Naive thymus-derived CD4-positive, alpha-beta T cell (primary cell): ENCODE measurements around the gene MORN1. TPM values are rescaled to one million over a fixed set of nuclear protein-coding genes. Genes with fewer than 3 reads are reported as not detected.
A peak's percentile ranks its signal among the peaks of the same experiment; 100 is the strongest.

ENCODE experiments used
- ATAC-seq: fragments of 150-1000 bp; cut with Tn5 transposase; 2 replicates; pipeline ENCODE4 v1.10.0; 2021; ENCODE audit warnings: mild to moderate bottlenecking, moderate library complexity
- CTCF ChIA-PET: fragments of 350-600 bp; sonication (Branson Sonifier 250); formaldehyde crosslinking; loops from one replicate; lab custom pipeline; 2021; ENCODE audit warnings: antibody characterized with exemption; lab: Charles Lee
- POLR2A ChIA-PET: fragments of 350-600 bp; sonication (Branson Sonifier 250); formaldehyde crosslinking; loops from one replicate; lab custom pipeline; 2021; ENCODE audit warnings: antibody characterized with exemption, inconsistent platforms; lab: Charles Lee
- DNase-seq, 9 donors: peaks; one replicate each; pipeline versions ENCODE4 v3.0.0 to v3.0.0-alpha.2; 2020 to 2022; ENCODE audit warnings: mixed read lengths in 1 of 9
- H3K27ac ChIP-seq: one replicate; pipeline ENCODE4 v1.7.0; 2013; ENCODE audit warnings: mild to moderate bottlenecking, low read depth, low read length, moderate library complexity
- H3K27me3 ChIP-seq, 2 donors: one replicate each; pipeline ENCODE4 v1.7.0; 2013; ENCODE audit warnings: low read length in 2 of 2, mild to moderate bottlenecking in 2 of 2, moderate library complexity in 2 of 2; ENCODE audit not compliant: control insufficient read depth in 2 of 2, insufficient read depth in 2 of 2
- H3K36me3 ChIP-seq, 3 experiments: 1 replicate in 2 of 3; 2 replicates in 1 of 3; pipeline ENCODE4 v1.7.0; 2013; ENCODE audit warnings: low read length in 3 of 3, mild to moderate bottlenecking in 3 of 3, moderate library complexity in 1 of 3; ENCODE audit not compliant: insufficient read depth in 3 of 3, control insufficient read depth in 2 of 3
- H3K4me1 ChIP-seq, 2 donors: one replicate each; pipeline ENCODE4 v1.7.0; 2013; ENCODE audit warnings: low read length in 2 of 2, mild to moderate bottlenecking in 2 of 2, moderate library complexity in 1 of 2; ENCODE audit not compliant: control insufficient read depth in 2 of 2, insufficient read depth in 2 of 2
- H3K4me3 ChIP-seq: 2 replicates; pipeline ENCODE4 v1.7.0; 2013; ENCODE audit warnings: mild to moderate bottlenecking, low read length
- H3K9me3 ChIP-seq, 3 experiments: 1 replicate in 2 of 3; 2 replicates in 1 of 3; pipeline ENCODE4 v1.7.0; 2013; ENCODE audit warnings: low read length in 3 of 3; ENCODE audit not compliant: control insufficient read depth in 2 of 3
- H3K27ac Mint-ChIP-seq, 9 donors: one replicate each; pipeline ENCODE4 v1.8.0; 2020 to 2022; ENCODE audit warnings: mixed read lengths in 9 of 9, mild to moderate bottlenecking in 8 of 9, moderate library complexity in 5 of 9, inconsistent platforms in 2 of 9
- H3K27me3 Mint-ChIP-seq, 5 donors: one replicate each; pipeline ENCODE4 v1.8.0; 2021 to 2022; ENCODE audit warnings: mixed read lengths in 5 of 5, mild to moderate bottlenecking in 1 of 5
- H3K36me3 Mint-ChIP-seq, 5 donors: one replicate each; pipeline ENCODE4 v1.8.0; 2020 to 2022; ENCODE audit warnings: mixed read lengths in 5 of 5, mild to moderate bottlenecking in 3 of 5, inconsistent platforms in 1 of 5
- H3K4me1 Mint-ChIP-seq, 7 donors: one replicate each; pipeline ENCODE4 v1.8.0; 2020 to 2022; ENCODE audit warnings: mixed read lengths in 7 of 7, mild to moderate bottlenecking in 3 of 7, inconsistent platforms in 1 of 7
- H3K4me3 Mint-ChIP-seq, 10 donors: one replicate each; pipeline ENCODE4 v1.8.0; 2020 to 2022; ENCODE audit warnings: mild to moderate bottlenecking in 10 of 10, mixed read lengths in 10 of 10, moderate library complexity in 6 of 10, inconsistent platforms in 2 of 10
- H3K9me3 Mint-ChIP-seq, 11 donors: one replicate each; pipeline ENCODE4 v1.8.0; 2020 to 2022; ENCODE audit warnings: mixed read lengths in 11 of 11, mild to moderate bottlenecking in 4 of 11, inconsistent platforms in 1 of 11, moderate library complexity in 1 of 11
- intact Hi-C, 2 donors: fragments of 100-400 bp; cut with micrococcal nuclease; formaldehyde crosslinking; loops; one replicate each; pipeline ENCODE4 v1.15.1; 2023
- polyA plus RNA-seq, 2 donors: library from polyadenylated mRNA; unstranded; fragments of 300-500 nt; fragmentation: Illumina TruSeq; gene quantifications; one replicate each; pipeline ENCODE4 v1.2.3, GENCODE V29; 2021
- total RNA-seq, 6 experiments: library from RNA in 5 of 6; stranded (reverse) in 5 of 6; gene quantifications; 1 replicate in 5 of 6; 2 replicates in 1 of 6; pipeline ENCODE4 v1.2.3 and lab custom pipeline; 2021 to 2026

Gene MORN1
- total and polyA plus RNA-seq, 7 experiments from 2014 or later: 5.0 to 16.4 (median 9.2) TPM

GRCh38 chr1:2379733-2380404 lies 11.5 kb downstream of the MORN1 start:
- no peaks in the 10 kb centered on the region for H3K27me3 ChIP-seq
- H3K4me1 ChIP-seq: peaks cover 6 to 7% of the 10 kb centered on the region in 2 donors
- no peaks in the 10 kb centered on the region for H3K36me3 Mint-ChIP-seq
- POLR2A ChIA-PET: no interaction called here
- H3K4me3 ChIP-seq: no peak overlapping the region
- H3K36me3 ChIP-seq: no peaks in the 10 kb centered on the region
- H3K9me3 Mint-ChIP-seq: no peaks in the 10 kb centered on the region
- H3K9me3 ChIP-seq: no peaks in the 10 kb centered on the region
- H3K27ac Mint-ChIP-seq: peak overlapping the region in 1 of 9 donors; percentile 44
- no peak overlapping the region for H3K4me3 Mint-ChIP-seq
- DNase-seq (peak in 1 of 9 donors; percentile 4), ATAC-seq (no peak)
- intact Hi-C loops: loop anchor here in 1 of 2 donors (5.0 to 10.0 kb wide), 2 partner anchors 65 to 248 kb away; no protein-coding TSS in a partner anchor
- H3K27me3 Mint-ChIP-seq: no peaks in the 10 kb centered on the region
- CTCF ChIA-PET: interaction anchor here (4.2 kb wide), 1 partner anchor 184 kb away, joined by 78 read pairs; the partner anchor contains the start of gene FAAP20
- no peak overlapping the region for H3K27ac ChIP-seq
- peaks cover 0 to 4% (median 0%) of the 10 kb centered on the region in 7 donors for H3K4me1 Mint-ChIP-seq

- intact Hi-C loops: no loop called here
- CTCF ChIA-PET: interaction anchor here (4.2 kb wide), 1 partner anchor 183 kb away, joined by 78 read pairs; the partner anchor contains the start of gene FAAP20
- Mint-ChIP-seq H3K4me1 (peaks cover 0 to 4% (median 0%) of the 10 kb centered on the region in 7 donors), H3K9me3 (no peaks in the 10 kb centered on the region), H3K4me3 (no peak overlapping the region), H3K36me3 (no peaks in the 10 kb centered on the region), H3K27ac (peak overlapping the region in 2 of 9 donors; percentile 28 to 44), H3K27me3 (no peaks in the 10 kb centered on the region)
- no peak overlapping the region for H3K27ac ChIP-seq
- ATAC-seq (no peak), DNase-seq (peak in 1 of 9 donors; percentile 4)
- H3K36me3 ChIP-seq: no peaks in the 10 kb centered on the region
- H3K9me3 ChIP-seq: no peaks in the 10 kb centered on the region
- H3K4me1 ChIP-seq: peaks cover 6 to 7% of the 10 kb centered on the region in 2 donors
- POLR2A ChIA-PET: interaction anchor here (0.5 kb wide), 1 partner anchor 196 kb away, joined by 3 read pairs; no protein-coding TSS in a partner anchor
- no peaks in the 10 kb centered on the region for H3K27me3 ChIP-seq
- no peak overlapping the region for H3K4me3 ChIP-seq
These were observed 12.2 kb downstream of the MORN1 start for GRCh38 chr1:2378956-2379732.

- DNase-seq: peak in 1 of 9 donors; percentile 5
- Histone ChIP-seq H3K36me3 (no peaks in the 10 kb centered on the region), H3K4me3 (no peak overlapping the region), H3K9me3 (no peaks in the 10 kb centered on the region), H3K27me3 (no peaks in the 10 kb centered on the region), H3K27ac (no peak overlapping the region), H3K4me1 (peaks cover 6 to 7% of the 10 kb centered on the region in 2 donors)
- CTCF ChIA-PET: interaction anchor here (4.2 kb wide), 1 partner anchor 183 kb away, joined by 78 read pairs; the partner anchor contains the start of gene FAAP20
- H3K36me3 Mint-ChIP-seq: no peaks in the 10 kb centered on the region
- no peaks in the 10 kb centered on the region for H3K27me3 Mint-ChIP-seq
- no peaks in the 10 kb centered on the region for H3K9me3 Mint-ChIP-seq
- no peak for ATAC-seq
- intact Hi-C loops: no loop called here
- H3K4me1 Mint-ChIP-seq: peaks cover 0 to 2% (median 0%) of the 10 kb centered on the region in 7 donors
- no peak overlapping the region for H3K27ac Mint-ChIP-seq
- no peak overlapping the region for H3K4me3 Mint-ChIP-seq
- POLR2A ChIA-PET: interaction anchor here (0.5 kb wide), 1 partner anchor 195 kb away, joined by 3 read pairs; no protein-coding TSS in a partner anchor
These were observed 12.9 kb downstream of the MORN1 start for GRCh38 chr1:2378441-2378851.

GRCh38 chr1:2377751-2378440 lies 13.5 kb downstream of the MORN1 start:
- H3K9me3 ChIP-seq: no peaks in the 10 kb centered on the region
- Mint-ChIP-seq H3K9me3 (no peaks in the 10 kb centered on the region), H3K36me3 (no peaks in the 10 kb centered on the region), H3K27ac (no peak overlapping the region), H3K27me3 (no peaks in the 10 kb centered on the region), H3K4me1 (peaks cover 0 to 2% (median 0%) of the 10 kb centered on the region in 7 donors), H3K4me3 (no peak overlapping the region)
- H3K36me3 ChIP-seq: no peaks in the 10 kb centered on the region
- no peak overlapping the region for H3K4me3 ChIP-seq
- intact Hi-C loops: no loop called here
- no peaks in the 10 kb centered on the region for H3K27me3 ChIP-seq
- ChIA-PET POLR2A (interaction anchor here (0.7 kb wide), 1 partner anchor 990 kb away, joined by 3 read pairs; no protein-coding TSS in a partner anchor), CTCF (interaction anchor here (0.9 kb wide), 1 partner anchor 238 kb away, joined by 3 read pairs; no protein-coding TSS in a partner anchor)
- DNase-seq: peak in 1 of 9 donors; percentile 5
- peaks cover 6 to 7% of the 10 kb centered on the region in 2 donors for H3K4me1 ChIP-seq
- H3K27ac ChIP-seq: no peak overlapping the region
- no peak for ATAC-seq

GRCh38 chr1:2376931-2377672 lies 14.3 kb downstream of the MORN1 start:
- Histone ChIP-seq H3K36me3 (no peaks in the 10 kb centered on the region), H3K9me3 (no peaks in the 10 kb centered on the region), H3K4me1 (peaks cover 3 to 4% of the 10 kb centered on the region in 2 donors), H3K4me3 (no peak overlapping the region), H3K27me3 (no peaks in the 10 kb centered on the region), H3K27ac (no peak overlapping the region)
- ChIA-PET POLR2A (interaction anchor here (0.7 kb wide), 1 partner anchor 989 kb away, joined by 3 read pairs; no protein-coding TSS in a partner anchor), CTCF (interaction anchor here (0.9 kb wide), 1 partner anchor 237 kb away, joined by 3 read pairs; no protein-coding TSS in a partner anchor)
- H3K27ac Mint-ChIP-seq: no peak overlapping the region
- no peak for ATAC-seq
- no peaks in the 10 kb centered on the region for H3K36me3 Mint-ChIP-seq
- H3K4me3 Mint-ChIP-seq: no peak overlapping the region
- intact Hi-C loops: no loop called here
- no peaks in the 10 kb centered on the region for H3K27me3 Mint-ChIP-seq
- no peaks in the 10 kb centered on the region for H3K9me3 Mint-ChIP-seq
- peaks cover 0 to 2% (median 0%) of the 10 kb centered on the region in 7 donors for H3K4me1 Mint-ChIP-seq
- peak in 1 of 9 donors; percentile 5 for DNase-seq
